Measurements from ENCODE around the gene HSF5. TPM values are rescaled to one million over a fixed set of nuclear protein-coding genes. Genes with fewer than 3 reads are reported as not detected.

Gene HSF5
- total and polyA plus RNA-seq, 2 donors (not counting 1 experiment from before 2014, with no cell fraction given) = 2.2 to 5.1 TPM

- Histone ChIP-seq H3K36me3 (replicated peaks in 1 of 2; ENCODE audit: control extremely low read depth in 1 of 2, control insufficient read depth in 1 of 2, extremely low read depth in 1 of 2, insufficient read depth in 2 of 2, low read length in 1 of 2) (no peaks in the 10 kb centered on the region), H3K4me3 (ENCODE audit: control extremely low read depth in 1 of 5, extremely low read depth in 1 of 5, insufficient read depth in 1 of 5, low read depth in 2 of 5, low read length in 4 of 5) (no peak overlapping the region), H4K20me1 (ENCODE audit: control insufficient read depth, insufficient read depth, low read length, poor library complexity, severe bottlenecking) (no peaks in the 10 kb centered on the region), H3K9ac (ENCODE audit: low read length) (no peak overlapping the region), H3K4me1 (ENCODE audit: control insufficient read depth in 2 of 2, insufficient read depth in 2 of 2, low read length in 2 of 2) (no peaks in the 10 kb centered on the region), H3K27me3 (replicated peaks in 1 of 4; ENCODE audit: control extremely low read depth in 1 of 4, control insufficient read depth in 3 of 4, insufficient read depth in 4 of 4, low read length in 3 of 4) (no peaks in the 10 kb centered on the region), H3K4me2 (replicated peaks; ENCODE audit: low read depth, low read length, poor library complexity, severe bottlenecking) (no peak overlapping the region), H3K27ac (ENCODE audit: low read length in 2 of 2) (no peak overlapping the region), H3K9me3 (ENCODE audit: control extremely low read depth in 1 of 3, control insufficient read depth in 2 of 3, insufficient read depth in 1 of 3, low read length in 2 of 3) (no peaks in the 10 kb centered on the region), H3K79me2 (ENCODE audit: control insufficient read depth, insufficient read depth, low read length) (no peaks in the 10 kb centered on the region), H2AFZ (ENCODE audit: insufficient read depth, low read depth, low read length, poor library complexity, severe bottlenecking) (no peak overlapping the region)
- intact Hi-C loops (cut with micrococcal nuclease) = no loop called here
- H3K4me1 Mint-ChIP-seq = no peaks in the 10 kb centered on the region
- H3K27me3 Mint-ChIP-seq = no peaks in the 10 kb centered on the region
- H3K27ac Mint-ChIP-seq = no peak overlapping the region
- no peak for DNase-seq
- H3K9me3 Mint-ChIP-seq (ENCODE audit: insufficient read depth) = no peaks in the 10 kb centered on the region
- CTCF ChIA-PET = no interaction called here
- WGBS (ENCODE audit: insufficient coverage) = 60% methylated on average over 9 of the region's 10 CpGs
- no peak for ATAC-seq (ENCODE audit: low read depth)
- POLR2A ChIA-PET = no interaction called here
- H3K4me3 Mint-ChIP-seq = no peak overlapping the region
- TF ChIP-seq EZH2 (IDR thresholded peaks at IDR 0.05; ENCODE audit: borderline replicate concordance, insufficient read depth, low read depth, low read length, poor library complexity, severe bottlenecking) = no peak
- TF ChIP-seq CTCF (IDR thresholded peaks at IDR 0.05) = no peak
Observed at GRCh38 chr17:58391302-58391984, 96.8 kb downstream of the HSF5 start.

GRCh38 chr17:58390884-58391283 lies 97.3 kb downstream of the HSF5 start:
- no peak overlapping the region for H3K4me3 ChIP-seq (ENCODE audit: control extremely low read depth in 1 of 5, extremely low read depth in 1 of 5, insufficient read depth in 1 of 5, low read depth in 2 of 5, low read length in 4 of 5)
- no peaks in the 10 kb centered on the region for H3K27me3 ChIP-seq (replicated peaks in 1 of 4; ENCODE audit: control extremely low read depth in 1 of 4, control insufficient read depth in 3 of 4, insufficient read depth in 4 of 4, low read length in 3 of 4)
- ChIA-PET CTCF (no interaction called here), POLR2A (no interaction called here)
- H3K36me3 ChIP-seq (replicated peaks in 1 of 2; ENCODE audit: control extremely low read depth in 1 of 2, control insufficient read depth in 1 of 2, extremely low read depth in 1 of 2, insufficient read depth in 2 of 2, low read length in 1 of 2) = no peaks in the 10 kb centered on the region
- no peak overlapping the region for H3K9ac ChIP-seq (ENCODE audit: low read length)
- no peak overlapping the region for H3K4me2 ChIP-seq (replicated peaks; ENCODE audit: low read depth, low read length, poor library complexity, severe bottlenecking)
- H3K27ac Mint-ChIP-seq = no peak overlapping the region
- ATAC-seq (ENCODE audit: low read depth) (no peak), DNase-seq (no peak)
- H3K9me3 ChIP-seq (ENCODE audit: control extremely low read depth in 1 of 3, control insufficient read depth in 2 of 3, insufficient read depth in 1 of 3, low read length in 2 of 3) = no peaks in the 10 kb centered on the region
- no peaks in the 10 kb centered on the region for H3K79me2 ChIP-seq (ENCODE audit: control insufficient read depth, insufficient read depth, low read length)
- no peak overlapping the region for H3K4me3 Mint-ChIP-seq
- no peaks in the 10 kb centered on the region for H3K4me1 ChIP-seq (ENCODE audit: control insufficient read depth in 2 of 2, insufficient read depth in 2 of 2, low read length in 2 of 2)
- H3K9me3 Mint-ChIP-seq (ENCODE audit: insufficient read depth) = no peaks in the 10 kb centered on the region
- 100% methylated on average over 1 of the region's 2 CpGs for WGBS (ENCODE audit: insufficient coverage)
- intact Hi-C loops (cut with micrococcal nuclease) = no loop called here
- no peaks in the 10 kb centered on the region for H3K27me3 Mint-ChIP-seq
- no peaks in the 10 kb centered on the region for H3K4me1 Mint-ChIP-seq
- H3K27ac ChIP-seq (ENCODE audit: low read length in 2 of 2) = no peak overlapping the region
- TF ChIP-seq CTCF (IDR thresholded peaks at IDR 0.05) (no peak), EZH2 (IDR thresholded peaks at IDR 0.05; ENCODE audit: borderline replicate concordance, insufficient read depth, low read depth, low read length, poor library complexity, severe bottlenecking) (no peak)
- no peak overlapping the region for H2AFZ ChIP-seq (ENCODE audit: insufficient read depth, low read depth, low read length, poor library complexity, severe bottlenecking)
- H4K20me1 ChIP-seq (ENCODE audit: control insufficient read depth, insufficient read depth, low read length, poor library complexity, severe bottlenecking) = no peaks in the 10 kb centered on the region
